Measurements from ENCODE around the gene ZNF668.

DNA sequence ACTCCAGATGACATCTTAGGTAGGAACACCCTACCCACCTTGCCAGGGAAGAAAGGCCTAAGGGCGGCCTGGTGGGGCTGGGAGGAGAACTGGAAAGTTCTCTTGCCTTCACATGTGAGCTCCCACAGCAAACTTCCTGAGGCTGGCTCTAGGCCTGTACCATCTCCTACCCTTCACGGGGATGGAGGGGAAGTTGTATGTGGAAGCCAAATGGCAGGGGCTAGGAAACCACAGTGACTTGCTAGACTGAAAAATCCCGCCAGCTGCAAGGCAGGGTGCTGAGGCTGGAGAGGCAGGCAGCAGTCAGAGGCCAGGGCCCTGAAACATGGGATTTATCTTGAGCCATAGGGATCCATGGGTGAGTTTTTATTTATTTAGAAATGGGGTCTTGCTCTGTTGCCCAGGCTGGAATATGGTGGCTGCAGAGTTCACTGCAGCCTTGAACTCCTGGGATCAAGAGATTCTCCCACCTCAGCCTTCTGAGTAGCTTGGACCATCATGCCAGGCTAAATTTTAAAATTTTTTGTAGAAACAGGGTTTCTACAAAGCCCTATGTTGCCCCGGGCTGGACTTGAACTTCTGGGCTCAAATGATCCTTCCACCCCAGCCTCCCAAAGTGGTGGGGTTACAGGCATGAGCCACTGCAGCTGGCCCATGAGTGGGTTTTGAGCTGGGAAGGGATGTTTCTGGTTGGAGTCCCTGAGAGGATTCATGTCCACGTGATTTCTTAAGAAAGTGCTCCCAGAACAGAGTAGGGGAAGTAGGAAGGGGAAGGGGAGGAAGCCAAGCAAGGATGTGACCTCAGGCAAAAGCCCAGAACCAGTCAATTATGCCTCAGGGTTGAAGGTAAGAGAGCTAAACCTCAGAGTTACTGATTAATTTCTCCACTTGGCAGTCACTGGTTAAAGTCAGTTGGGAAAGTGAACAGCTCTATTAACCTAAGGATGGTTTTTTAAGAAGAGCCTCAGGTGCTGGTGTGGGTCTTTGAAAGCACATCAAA, 39.4 kb upstream of the ZNF668 start:
- TF ChIP-seq, protein P1, sequence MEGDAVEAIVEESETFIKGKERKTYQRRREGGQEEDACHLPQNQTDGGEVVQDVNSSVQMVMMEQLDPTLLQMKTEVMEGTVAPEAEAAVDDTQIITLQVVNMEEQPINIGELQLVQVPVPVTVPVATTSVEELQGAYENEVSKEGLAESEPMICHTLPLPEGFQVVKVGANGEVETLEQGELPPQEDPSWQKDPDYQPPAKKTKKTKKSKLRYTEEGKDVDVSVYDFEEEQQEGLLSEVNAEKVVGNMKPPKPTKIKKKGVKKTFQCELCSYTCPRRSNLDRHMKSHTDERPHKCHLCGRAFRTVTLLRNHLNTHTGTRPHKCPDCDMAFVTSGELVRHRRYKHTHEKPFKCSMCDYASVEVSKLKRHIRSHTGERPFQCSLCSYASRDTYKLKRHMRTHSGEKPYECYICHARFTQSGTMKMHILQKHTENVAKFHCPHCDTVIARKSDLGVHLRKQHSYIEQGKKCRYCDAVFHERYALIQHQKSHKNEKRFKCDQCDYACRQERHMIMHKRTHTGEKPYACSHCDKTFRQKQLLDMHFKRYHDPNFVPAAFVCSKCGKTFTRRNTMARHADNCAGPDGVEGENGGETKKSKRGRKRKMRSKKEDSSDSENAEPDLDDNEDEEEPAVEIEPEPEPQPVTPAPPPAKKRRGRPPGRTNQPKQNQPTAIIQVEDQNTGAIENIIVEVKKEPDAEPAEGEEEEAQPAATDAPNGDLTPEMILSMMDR (IDR thresholded peaks at IDR 0.05): no peak
- no peak for TF ChIP-seq SIN3A (IDR thresholded peaks at IDR 0.05; ENCODE audit: borderline replicate concordance, insufficient read depth, low read depth, low read length)
- TF ChIP-seq, protein P2, sequence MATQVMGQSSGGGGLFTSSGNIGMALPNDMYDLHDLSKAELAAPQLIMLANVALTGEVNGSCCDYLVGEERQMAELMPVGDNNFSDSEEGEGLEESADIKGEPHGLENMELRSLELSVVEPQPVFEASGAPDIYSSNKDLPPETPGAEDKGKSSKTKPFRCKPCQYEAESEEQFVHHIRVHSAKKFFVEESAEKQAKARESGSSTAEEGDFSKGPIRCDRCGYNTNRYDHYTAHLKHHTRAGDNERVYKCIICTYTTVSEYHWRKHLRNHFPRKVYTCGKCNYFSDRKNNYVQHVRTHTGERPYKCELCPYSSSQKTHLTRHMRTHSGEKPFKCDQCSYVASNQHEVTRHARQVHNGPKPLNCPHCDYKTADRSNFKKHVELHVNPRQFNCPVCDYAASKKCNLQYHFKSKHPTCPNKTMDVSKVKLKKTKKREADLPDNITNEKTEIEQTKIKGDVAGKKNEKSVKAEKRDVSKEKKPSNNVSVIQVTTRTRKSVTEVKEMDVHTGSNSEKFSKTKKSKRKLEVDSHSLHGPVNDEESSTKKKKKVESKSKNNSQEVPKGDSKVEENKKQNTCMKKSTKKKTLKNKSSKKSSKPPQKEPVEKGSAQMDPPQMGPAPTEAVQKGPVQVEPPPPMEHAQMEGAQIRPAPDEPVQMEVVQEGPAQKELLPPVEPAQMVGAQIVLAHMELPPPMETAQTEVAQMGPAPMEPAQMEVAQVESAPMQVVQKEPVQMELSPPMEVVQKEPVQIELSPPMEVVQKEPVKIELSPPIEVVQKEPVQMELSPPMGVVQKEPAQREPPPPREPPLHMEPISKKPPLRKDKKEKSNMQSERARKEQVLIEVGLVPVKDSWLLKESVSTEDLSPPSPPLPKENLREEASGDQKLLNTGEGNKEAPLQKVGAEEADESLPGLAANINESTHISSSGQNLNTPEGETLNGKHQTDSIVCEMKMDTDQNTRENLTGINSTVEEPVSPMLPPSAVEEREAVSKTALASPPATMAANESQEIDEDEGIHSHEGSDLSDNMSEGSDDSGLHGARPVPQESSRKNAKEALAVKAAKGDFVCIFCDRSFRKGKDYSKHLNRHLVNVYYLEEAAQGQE (IDR thresholded peaks at IDR 0.05; ENCODE audit: insufficient read depth in 1 of 2, low read depth in 2 of 2, low read length in 1 of 2): no peak
- TF ChIP-seq POLR2AphosphoS5 (IDR thresholded peaks at IDR 0.05; ENCODE audit: low read depth, low read length): no peak

All from Panc1 (cell line).